MM.1S (cell line): ENCODE data around the gene IQSEC1.

Experiments used
- DNase-seq: peaks from one replicate; pipeline ENCODE4 v3.0.0-alpha.2; 2015
- H2AFZ ChIP-seq: fragments of 300-600 bp; sonication (generic); 2 replicates; pipeline ENCODE4 v1.6.0; 2016; ENCODE audit warnings: antibody characterized with exemption, low read length
- H3F3A ChIP-seq: fragments of 300-600 bp; sonication (generic); 2 replicates; pipeline ENCODE4 v1.6.1; 2016; ENCODE audit warnings: mild to moderate bottlenecking, antibody characterized with exemption, low read length, moderate library complexity, mixed read lengths; ENCODE audit not compliant: insufficient read depth
- H3K27ac ChIP-seq: fragments of 300-600 bp; sonication (generic); 2 replicates; pipeline ENCODE4 v1.5.1; 2016; ENCODE audit warnings: mild to moderate bottlenecking, low read length
- H3K27me3 ChIP-seq: fragments of 300-600 bp; sonication (generic); replicated peaks from 2 replicates; pipeline ENCODE4 v1.6.0; 2016; ENCODE audit warnings: low read length; ENCODE audit not compliant: insufficient read depth
- H3K36me3 ChIP-seq: fragments of 300-600 bp; sonication (generic); replicated peaks from 2 replicates; pipeline ENCODE4 v1.6.1; 2016; ENCODE audit warnings: mild to moderate bottlenecking, low read length, mixed read lengths; ENCODE audit not compliant: insufficient read depth
- H3K4me1 ChIP-seq: fragments of 300-600 bp; sonication (generic); 2 replicates; pipeline ENCODE4 v1.6.1; 2016; ENCODE audit warnings: low read length, mixed read lengths
- H3K4me2 ChIP-seq: fragments of 300-600 bp; sonication (generic); 2 replicates; pipeline ENCODE4 v1.6.0; 2016; ENCODE audit warnings: low read depth, low read length
- H3K4me3 ChIP-seq: fragments of 300-600 bp; sonication (generic); 2 replicates; pipeline ENCODE4 v1.5.1; 2016; ENCODE audit warnings: low read length, mixed read lengths
- H3K79me2 ChIP-seq: fragments of 300-600 bp; sonication (generic); 2 replicates; pipeline ENCODE4 v1.6.1; 2016; ENCODE audit warnings: mixed run types, low read length, mixed read lengths
- H3K9ac ChIP-seq: fragments of 300-600 bp; sonication (generic); 2 replicates; pipeline ENCODE4 v1.6.1; 2016; ENCODE audit warnings: low read length, mixed read lengths
- H3K9me2 ChIP-seq: fragments of 300-600 bp; sonication (generic); replicated peaks from 2 replicates; pipeline ENCODE4 v1.6.1; 2016; ENCODE audit warnings: mild to moderate bottlenecking, low read length, mixed read lengths; ENCODE audit not compliant: insufficient read depth
- H3K9me3 ChIP-seq: fragments of 300-600 bp; sonication (generic); replicated peaks from 2 replicates; pipeline ENCODE4 v1.6.1; 2016; ENCODE audit warnings: mild to moderate bottlenecking, low read length, mixed read lengths; ENCODE audit not compliant: insufficient read depth
- H4K20me1 ChIP-seq: fragments of 300-600 bp; sonication (generic); 2 replicates; pipeline ENCODE4 v1.6.1; 2016; ENCODE audit warnings: mild to moderate bottlenecking, low read length, moderate library complexity, mixed read lengths; ENCODE audit not compliant: insufficient read depth
- CTCF ChIP-seq: fragments of 300-600 bp; sonication (generic); IDR thresholded peaks from 2 replicates; pipeline ENCODE4 v1.5.1; 2016; ENCODE audit warnings: antibody characterized with exemption, low read length, mixed read lengths
- EZH2 ChIP-seq: fragments of 300-600 bp; sonication (generic); optimal IDR thresholded peaks from 2 replicates; pipeline ENCODE3; 2017; ENCODE audit warnings: low read depth, mild to moderate bottlenecking, antibody characterized with exemption, low read length, mixed read lengths
- EZH2phosphoT487 ChIP-seq: fragments of 300-600 bp; sonication (generic); IDR thresholded peaks from 2 replicates; pipeline ENCODE4 v1.6.1; 2018; ENCODE audit warnings: antibody characterized with exemption, low read length

Gene IQSEC1

DNA sequence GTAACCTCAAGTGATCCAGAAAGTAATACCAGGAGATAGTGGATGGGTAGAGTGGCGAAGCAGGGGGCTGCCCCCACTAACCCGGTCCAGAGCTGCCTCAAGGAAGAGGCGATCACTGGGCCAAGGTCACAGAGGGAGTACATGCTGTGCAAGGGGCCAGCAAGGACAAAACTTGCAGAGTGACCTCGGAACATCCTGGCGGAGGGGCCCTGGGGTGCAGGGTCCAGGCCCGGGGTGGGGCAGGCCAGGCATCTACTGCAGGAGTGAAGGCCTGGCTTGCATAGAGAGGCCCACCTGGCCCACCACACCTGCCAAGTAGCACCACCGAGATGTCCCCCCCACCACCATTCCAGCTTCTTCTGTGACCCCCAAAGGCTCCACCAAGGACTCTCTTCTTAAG, 17.6 kb downstream of the IQSEC1 start:
- Histone ChIP-seq H2AFZ (no peak overlapping the region), H3K4me3 (no peak overlapping the region), H3K27ac (no peak overlapping the region), H3K36me3 (no peaks in the 10 kb centered on the region), H3K4me1 (no peaks in the 10 kb centered on the region), H3K27me3 (no peaks in the 10 kb centered on the region), H4K20me1 (no peaks in the 10 kb centered on the region), H3K9me2 (no peaks in the 10 kb centered on the region), H3K79me2 (no peaks in the 10 kb centered on the region), H3F3A (no peaks in the 10 kb centered on the region), H3K9me3 (no peaks in the 10 kb centered on the region), H3K4me2 (no peak overlapping the region), H3K9ac (no peak overlapping the region)
- DNase-seq: no peak
- TF ChIP-seq EZH2: no peak
- no peak for TF ChIP-seq EZH2phosphoT487
- no peak for TF ChIP-seq CTCF

- H3K79me2 ChIP-seq: no peaks in the 10 kb centered on the region
- H3K4me1 ChIP-seq: no peaks in the 10 kb centered on the region
- H3K4me2 ChIP-seq: no peak overlapping the region
- H2AFZ ChIP-seq: no peak overlapping the region
- H3K27ac ChIP-seq: no peak overlapping the region
- H3K9ac ChIP-seq: no peak overlapping the region
- TF ChIP-seq EZH2phosphoT487 (no peak), CTCF (no peak), EZH2 (no peak)
- H3K4me3 ChIP-seq: no peak overlapping the region
- DNase-seq: no peak
- H4K20me1 ChIP-seq: no peaks in the 10 kb centered on the region
- H3K36me3 ChIP-seq: no peaks in the 10 kb centered on the region
- H3K27me3 ChIP-seq: no peaks in the 10 kb centered on the region
- H3K9me2 ChIP-seq: no peaks in the 10 kb centered on the region
- no peaks in the 10 kb centered on the region for H3F3A ChIP-seq
- H3K9me3 ChIP-seq: no peaks in the 10 kb centered on the region
Measured at GRCh38 chr3:13054341-13055285, 18.6 kb downstream of the IQSEC1 start.

GRCh38 chr3:13053893-13054292, 19.3 kb downstream of the IQSEC1 start:
- Histone ChIP-seq H3K9me3 (no peaks in the 10 kb centered on the region), H3F3A (no peaks in the 10 kb centered on the region), H3K27me3 (no peaks in the 10 kb centered on the region), H4K20me1 (no peaks in the 10 kb centered on the region), H3K79me2 (no peaks in the 10 kb centered on the region), H3K9me2 (no peaks in the 10 kb centered on the region), H3K4me2 (no peak overlapping the region), H3K36me3 (no peaks in the 10 kb centered on the region), H3K9ac (no peak overlapping the region), H3K27ac (no peak overlapping the region), H3K4me3 (no peak overlapping the region), H3K4me1 (no peaks in the 10 kb centered on the region), H2AFZ (no peak overlapping the region)
- no peak for TF ChIP-seq CTCF
- TF ChIP-seq EZH2phosphoT487: no peak
- no peak for TF ChIP-seq EZH2
- no peak for DNase-seq
